ENCODE measurements around the gene RNU1-2.
"Not testable (repeated sequence)": the region's sequence is repeated elsewhere in the genome, so short reads cannot be mapped to it uniquely, and the experiment has no call there.

RNU1-2 gene

DNA sequence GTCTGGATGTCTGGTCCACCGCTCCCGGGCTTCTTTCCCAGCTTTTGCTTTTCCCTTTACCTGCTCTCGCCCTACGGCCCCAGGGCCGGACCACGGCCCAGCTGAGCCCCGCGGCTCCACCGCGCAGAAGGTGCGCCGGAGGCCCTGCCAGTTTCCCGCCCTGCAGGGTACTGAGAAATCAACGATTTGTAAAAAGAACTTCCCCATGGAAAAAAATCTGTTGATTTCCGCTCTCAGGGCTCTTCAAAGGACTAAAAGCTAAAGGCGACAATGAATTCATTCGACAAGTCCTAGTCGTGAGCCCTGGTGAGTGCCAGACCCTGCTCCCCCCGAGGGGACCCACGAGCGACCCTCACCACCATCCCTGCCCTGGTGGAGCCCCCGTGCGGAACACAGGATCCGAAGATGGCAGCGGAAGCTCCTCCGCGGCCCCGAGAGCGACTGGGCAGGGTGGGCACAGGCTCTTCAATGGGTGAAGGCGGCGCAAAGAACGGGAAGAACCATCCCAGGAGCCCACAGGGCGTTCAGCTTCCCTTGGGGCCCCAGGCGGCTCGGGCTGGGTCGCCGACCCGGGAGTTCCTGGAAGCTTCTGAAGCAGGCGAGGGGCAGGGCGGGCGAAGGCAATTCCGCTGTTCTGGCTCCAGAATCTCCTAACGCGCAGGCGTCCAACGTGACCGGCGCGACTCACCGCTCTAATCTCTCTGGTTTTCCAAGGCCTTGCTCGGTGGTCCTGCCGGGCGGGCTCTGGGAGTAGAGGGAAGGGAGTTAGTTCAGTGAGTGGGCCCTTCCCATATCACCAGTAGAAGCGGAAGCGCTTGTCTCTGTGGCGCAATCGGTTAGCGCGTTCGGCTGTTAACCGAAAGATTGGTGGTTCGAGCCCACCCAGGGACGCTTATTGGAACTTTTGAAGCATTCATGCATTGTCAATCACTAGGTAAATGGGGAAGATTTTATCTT is 6.6 kb upstream of the RNU1-2 start:
- DNase-seq (ENCODE audit: low read depth, low spot score): no peak

DNA sequence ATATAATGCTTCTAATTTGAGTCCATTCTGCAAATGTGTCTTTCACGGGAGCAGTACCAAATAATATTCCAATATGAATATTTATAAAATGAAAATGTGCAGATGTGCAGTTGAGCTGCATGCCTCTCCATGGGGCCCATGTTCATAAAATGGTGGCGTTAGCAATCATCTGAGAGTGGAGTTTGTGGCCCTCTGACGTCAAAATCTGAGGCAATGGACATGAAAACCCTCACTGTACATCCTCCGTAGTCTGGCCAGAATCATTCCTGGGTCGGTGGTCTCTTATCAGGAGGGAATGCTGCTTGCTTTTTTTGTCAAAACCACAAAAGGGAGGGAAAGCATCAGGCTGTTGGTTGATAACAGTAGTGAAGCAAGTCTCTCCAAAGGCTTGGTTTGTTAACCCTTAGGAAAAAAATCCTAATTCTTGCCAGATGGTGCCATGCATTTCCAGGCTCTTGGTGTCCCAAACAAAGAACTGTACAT is 5.2 kb upstream of the RNU1-2 start:
- DNase-seq (ENCODE audit: low read depth, low spot score): not testable (repeated sequence)

DNA sequence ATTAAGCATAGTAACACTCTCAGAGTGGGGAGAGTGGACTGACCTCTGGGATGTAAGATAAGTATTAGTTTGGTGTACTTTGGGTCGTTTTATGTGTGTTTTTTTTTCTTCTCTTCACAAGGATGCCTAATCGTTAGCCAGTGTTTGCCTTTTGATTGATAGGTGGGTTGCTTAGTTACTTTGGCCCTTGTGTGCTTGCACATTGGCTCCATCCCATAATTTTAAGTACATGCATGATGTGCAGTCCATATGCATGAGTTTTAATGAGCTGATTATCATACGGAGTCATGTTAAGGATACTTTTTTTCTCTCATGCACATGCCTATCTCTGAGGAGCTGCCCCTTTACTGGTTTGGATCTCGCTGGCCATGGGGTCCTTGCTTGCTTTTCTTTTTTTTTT is 4.7 kb upstream of the RNU1-2 start:
- DNase-seq (ENCODE audit: low read depth, low spot score): not testable (repeated sequence)

DNA sequence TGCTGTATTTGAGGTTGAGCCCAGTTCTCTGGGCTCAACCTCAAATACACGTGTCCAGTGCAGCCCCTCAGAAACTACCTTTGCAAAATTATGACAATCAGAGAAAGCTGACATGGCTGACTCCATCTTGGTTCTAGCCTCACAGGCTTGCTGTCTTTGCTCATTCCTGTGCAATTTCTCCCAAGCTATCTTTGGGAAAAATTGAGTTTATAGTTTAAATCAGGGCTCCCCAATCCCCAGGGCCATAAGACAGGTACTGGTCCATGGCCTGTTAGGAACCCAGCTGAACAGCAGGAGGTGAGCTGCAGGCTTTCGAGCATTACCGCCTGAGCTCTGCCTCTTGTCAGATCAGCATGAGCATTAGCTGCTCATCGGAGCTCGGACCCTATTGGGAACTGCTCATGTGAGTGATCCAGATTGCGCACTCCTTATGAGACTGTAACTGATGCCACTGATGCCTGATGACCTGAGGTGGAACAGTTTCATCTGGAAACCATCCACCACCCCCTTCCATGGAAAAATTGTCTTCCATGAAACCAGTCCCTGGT is 2.7 kb upstream of the RNU1-2 start:
- DNase-seq (ENCODE audit: low read depth, low spot score): not testable (repeated sequence)

DNA sequence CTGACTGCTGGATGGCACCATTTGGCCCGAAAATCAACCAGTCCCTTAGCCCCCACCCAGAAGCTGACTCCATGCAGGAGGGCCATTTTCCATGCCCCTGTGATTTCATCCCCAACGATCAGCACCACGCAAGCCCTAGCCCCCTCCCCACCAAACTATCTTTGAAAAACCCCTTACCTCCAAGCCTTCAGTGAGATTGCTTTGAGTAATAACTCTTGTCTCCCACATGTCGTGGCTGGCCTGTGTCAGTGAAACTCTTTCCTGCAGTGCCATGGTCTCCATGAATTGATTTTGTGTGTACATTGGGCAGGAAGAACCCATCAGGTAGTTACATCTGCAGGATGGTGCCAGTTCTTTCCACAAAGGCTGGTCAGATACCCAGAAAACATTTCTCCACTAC is 2.0 kb upstream of the RNU1-2 start:
- not testable (repeated sequence) for DNase-seq (ENCODE audit: low read depth, low spot score)

DNA sequence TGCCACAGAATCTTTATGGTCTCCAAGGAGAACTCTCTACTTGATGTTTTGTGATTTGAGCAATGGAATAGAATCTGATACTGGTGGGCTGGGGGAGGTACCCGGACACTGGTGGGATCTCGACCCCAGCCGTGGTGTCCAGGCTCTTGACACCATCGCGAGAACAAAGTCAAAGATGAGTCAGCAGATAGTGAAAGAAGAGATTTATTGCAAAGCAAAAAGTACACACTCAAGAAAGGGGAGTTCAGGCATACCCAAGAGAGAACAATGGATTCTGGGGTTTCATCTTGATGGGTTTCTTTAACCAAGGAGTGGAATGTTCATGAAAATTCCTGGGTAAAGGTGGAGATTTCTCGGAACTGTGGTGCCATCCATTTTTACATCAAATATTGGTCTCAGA is 1.4 kb upstream of the RNU1-2 start:
- DNase-seq (ENCODE audit: low read depth, low spot score): not testable (repeated sequence)

DNA sequence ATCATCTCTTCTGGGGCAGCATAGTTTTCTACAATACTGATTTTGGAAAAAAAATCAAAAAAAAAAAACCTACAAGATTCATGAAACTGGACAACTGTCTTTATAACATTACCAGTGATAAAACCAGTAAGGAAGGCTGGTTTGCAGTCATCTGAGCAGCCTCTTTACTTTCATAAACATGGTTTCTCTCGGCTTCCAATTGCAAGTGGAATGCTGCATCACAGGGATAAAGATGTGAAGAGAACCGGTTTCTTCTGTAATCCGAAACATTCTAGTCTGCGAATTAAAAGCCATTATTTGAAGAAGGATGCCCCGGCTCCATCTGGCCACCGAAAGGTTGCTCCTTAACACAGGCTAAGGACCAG is 565 bp upstream of the RNU1-2 start:
- not testable (repeated sequence) for DNase-seq (ENCODE audit: low read depth, low spot score)

DNA sequence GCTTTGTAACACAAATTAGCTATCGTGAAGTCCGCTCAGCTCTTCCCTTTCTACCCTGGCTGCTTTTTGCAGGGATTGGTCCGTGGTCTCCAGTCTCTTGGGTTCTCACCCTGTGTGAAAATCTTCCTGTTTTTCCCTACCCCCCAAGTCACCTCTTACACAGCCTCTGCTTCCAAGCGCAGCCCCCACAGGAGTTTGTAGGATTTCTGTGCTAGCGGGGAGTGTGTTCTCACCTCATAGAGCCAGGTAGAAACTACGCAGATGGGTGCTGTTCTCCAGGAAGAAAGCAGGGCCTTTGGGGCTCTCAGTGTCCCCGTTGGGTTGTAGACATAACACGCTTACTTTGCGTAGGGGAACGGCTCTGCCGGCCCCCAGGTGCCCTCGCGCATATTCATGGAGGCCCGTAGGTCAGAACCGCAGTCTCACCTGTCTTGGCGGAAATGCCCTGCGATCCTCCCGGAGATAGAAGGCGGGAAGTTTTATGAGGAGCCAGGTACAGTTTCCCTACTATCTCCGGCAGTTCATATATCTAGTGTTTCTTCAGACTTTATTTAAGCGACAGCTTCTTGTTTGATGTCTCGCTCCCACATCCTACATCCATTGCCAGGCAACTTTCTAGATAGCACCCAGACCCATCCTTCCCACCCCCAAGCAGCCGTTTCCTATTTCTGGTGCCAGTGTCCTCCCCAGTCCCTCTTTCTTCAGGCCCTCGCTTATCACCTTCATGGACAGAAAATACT is 706 bp downstream of the RNU1-2 start:
- DNase-seq (ENCODE audit: low read depth, low spot score): not testable (repeated sequence)

DNA sequence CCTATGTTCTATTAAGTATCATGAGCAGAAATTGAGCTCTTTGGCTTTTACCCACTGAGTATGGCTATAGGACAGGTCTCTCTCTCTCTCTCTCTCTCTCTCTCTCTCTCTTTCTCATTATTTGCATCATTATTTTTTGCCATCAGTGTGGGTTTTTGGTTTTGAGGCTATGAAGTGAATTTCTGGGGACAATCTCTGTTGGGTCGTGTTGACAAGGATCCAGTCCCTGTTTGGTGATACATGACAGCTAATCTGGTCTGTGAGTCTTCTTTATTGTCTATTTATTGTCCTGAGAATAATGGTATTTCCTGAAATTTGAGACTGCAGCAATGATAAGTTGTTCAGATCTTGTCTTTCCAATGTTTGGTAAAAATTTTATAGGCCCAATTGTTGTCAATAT is 1.9 kb downstream of the RNU1-2 start:
- DNase-seq (ENCODE audit: low read depth, low spot score): not testable (repeated sequence)

DNA sequence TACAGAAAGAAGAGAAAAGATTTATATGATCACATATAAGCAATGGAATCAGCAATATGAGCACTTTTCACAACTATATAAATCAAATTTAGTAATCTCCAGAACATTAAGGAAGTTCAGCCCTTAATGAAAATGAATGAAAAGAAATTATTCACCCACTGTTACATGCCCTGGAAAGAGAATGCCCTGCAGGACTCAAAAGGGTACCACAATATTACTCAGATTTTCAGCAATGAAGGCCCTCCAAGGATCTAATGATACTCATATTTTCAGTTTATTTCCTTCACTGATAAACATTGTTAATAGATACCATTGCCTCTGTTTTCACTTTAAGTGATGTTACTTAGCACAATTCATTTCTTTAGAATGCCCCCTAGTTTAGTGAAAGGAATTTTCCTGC is 2.5 kb downstream of the RNU1-2 start:
- DNase-seq (ENCODE audit: low read depth, low spot score): not testable (repeated sequence)

DNA sequence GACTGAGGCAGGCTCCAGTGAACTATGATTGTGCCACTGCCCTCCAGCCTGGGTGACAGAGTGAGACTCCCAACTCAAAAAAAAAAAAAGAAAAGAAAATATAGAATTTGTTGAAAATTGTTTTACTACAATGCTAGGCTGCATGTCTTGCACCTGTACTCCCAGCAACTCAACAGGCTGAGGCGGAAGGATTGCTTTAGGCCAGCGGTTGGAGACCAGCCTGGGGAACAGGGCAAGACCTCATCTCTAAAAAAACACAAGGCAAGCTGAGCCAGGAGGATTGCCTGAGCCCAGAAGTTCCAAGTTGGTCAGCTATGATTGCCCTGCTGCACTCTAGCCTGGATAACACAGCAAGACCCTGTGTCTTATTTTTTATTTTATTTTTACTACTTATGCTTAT is 3.2 kb downstream of the RNU1-2 start:
- not testable (repeated sequence) for DNase-seq (ENCODE audit: low read depth, low spot score)

DNA sequence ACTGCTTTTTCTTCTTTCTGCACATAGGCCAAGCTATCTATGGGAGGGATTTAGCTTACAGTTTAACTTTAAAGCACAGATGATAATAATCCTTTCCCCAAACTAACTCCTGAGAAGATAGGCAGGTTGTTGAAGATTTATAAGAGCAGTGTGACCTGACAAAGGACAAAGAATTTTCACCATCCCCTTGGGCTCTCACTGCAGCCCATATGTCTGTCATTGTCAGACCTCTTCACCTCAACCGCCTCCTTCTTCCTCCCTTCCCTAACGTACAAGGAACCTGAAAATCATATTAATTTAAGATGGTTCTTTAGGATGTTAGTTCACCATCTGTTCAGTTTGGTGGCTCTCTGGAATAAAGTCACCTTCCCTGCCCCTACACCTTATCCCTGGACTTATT is 5.0 kb downstream of the RNU1-2 start:
- no peak for DNase-seq (ENCODE audit: low read depth, low spot score)

DNA sequence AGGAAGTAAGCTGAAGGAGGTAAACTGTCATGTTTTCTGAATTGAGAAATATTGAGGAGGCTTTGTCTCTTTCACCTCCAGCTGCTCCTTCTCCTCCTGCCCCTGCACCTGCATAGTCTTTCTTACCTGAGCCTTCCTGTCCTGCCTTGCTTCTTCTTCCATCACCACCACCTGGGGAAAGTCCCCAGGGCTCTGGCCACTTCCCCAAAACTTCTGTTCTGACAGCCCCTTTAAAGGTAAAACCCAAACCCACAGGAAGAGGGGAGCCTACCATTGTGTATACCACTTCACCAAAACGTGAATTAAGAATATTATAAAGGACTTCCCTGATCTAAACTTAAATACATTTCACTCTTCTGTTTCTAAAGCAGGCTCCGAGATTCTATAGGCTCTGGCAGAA is 5.6 kb downstream of the RNU1-2 start:
- DNase-seq (ENCODE audit: low read depth, low spot score): not testable (repeated sequence)

DNA sequence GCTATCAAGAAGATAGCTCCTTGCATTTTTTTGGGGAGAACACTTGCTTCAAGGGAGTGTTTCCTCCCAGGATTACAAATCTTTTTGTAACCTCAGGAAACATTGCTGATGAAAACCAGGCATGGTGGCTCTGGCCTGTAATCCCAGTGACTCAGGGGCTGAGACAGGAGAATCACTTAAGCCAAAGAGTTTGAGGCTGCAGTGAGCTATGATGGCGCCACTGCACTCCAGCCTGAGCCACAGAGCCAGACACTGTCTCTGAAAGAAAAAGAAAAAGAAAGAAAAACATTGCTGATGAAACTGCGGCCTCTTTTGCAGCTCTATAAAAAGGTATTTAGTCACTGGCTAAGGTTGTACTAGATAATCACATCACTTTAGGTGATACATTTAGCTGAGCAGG is 7.3 kb downstream of the RNU1-2 start:
- no peak for DNase-seq (ENCODE audit: low read depth, low spot score)

DNA sequence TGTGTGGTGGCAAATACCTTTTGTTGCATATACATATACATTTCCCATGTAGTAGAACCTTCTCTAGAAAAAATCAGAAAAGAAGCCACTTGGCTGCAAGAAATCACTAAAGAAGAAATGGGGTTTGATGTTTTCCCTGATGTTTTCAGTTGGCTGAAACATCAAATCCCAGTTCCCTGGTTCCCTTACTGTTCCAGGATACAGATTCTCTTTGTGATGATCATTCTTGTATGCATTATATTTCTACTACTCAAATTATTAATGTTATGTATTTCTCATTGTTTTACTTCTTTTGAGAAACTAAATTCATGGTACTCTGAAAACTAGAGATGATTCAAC is 7.6 kb downstream of the RNU1-2 start:
- no peak for DNase-seq (ENCODE audit: low read depth, low spot score)

DNA sequence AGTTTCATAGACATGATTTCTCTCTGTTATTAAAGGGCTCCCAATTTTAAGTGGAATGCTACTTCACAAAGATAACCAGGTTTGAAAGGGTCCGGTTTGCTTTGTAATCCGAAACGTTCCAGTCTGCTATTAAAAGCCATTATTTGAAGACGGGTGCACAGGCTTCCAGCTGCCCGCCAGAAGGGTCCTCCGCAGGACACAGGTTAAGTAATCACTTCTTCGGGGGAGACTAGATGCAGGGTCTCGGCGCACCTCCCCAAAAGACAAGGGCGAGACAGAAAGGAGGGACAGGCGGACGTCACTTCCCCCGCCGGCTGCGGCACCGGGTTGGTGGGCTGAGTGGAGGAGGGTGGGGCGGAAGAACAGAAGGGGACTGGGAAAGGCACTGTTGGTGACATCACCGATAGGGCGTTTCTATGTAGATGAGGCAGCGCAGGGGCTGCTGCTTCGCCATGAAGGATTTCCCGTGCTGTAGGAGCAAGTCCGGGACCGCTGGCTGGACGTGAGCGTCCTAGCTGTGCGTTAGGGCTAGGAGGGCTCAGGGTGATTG is 8.9 kb downstream of the RNU1-2 start:
- peak; percentile 95 for DNase-seq (ENCODE audit: low read depth, low spot score)

DNA sequence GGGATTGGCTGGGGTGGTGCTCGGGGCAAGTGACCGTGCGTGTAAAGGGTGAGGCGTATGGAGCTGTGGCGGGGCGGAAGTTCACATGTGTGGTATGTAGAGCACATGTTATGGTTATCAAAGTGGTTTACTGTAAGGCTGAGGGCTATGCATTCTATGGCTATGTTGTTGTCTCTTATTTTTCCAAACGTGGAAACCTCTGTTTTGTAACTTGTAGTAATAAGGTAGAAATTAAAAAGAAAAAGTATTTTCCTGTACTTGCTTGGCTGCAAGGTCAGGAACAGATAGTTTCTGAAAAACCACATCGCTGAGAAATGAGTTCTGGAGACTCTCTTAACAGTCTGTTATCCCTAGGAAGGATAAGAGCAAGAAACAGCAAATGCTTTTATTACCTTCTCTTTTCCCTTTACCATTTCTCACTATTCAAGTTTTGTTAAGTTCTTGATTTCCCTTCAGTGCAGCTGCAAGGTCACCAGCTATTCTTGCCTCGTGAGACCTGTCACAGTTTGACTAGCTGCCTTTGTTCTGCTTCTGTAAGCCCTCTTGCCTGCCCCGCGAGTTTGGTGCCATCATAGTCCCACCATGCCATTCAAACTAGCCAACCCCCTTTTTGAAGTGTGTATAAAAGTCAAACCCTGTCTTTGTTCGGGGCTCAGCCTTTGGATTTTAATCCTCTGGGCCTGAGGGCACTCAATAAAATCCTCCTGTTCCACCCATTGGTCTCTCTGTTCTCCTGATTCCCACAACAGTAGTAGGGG is 9.5 kb downstream of the RNU1-2 start:
- DNase-seq (ENCODE audit: low read depth, low spot score): no peak

DNA sequence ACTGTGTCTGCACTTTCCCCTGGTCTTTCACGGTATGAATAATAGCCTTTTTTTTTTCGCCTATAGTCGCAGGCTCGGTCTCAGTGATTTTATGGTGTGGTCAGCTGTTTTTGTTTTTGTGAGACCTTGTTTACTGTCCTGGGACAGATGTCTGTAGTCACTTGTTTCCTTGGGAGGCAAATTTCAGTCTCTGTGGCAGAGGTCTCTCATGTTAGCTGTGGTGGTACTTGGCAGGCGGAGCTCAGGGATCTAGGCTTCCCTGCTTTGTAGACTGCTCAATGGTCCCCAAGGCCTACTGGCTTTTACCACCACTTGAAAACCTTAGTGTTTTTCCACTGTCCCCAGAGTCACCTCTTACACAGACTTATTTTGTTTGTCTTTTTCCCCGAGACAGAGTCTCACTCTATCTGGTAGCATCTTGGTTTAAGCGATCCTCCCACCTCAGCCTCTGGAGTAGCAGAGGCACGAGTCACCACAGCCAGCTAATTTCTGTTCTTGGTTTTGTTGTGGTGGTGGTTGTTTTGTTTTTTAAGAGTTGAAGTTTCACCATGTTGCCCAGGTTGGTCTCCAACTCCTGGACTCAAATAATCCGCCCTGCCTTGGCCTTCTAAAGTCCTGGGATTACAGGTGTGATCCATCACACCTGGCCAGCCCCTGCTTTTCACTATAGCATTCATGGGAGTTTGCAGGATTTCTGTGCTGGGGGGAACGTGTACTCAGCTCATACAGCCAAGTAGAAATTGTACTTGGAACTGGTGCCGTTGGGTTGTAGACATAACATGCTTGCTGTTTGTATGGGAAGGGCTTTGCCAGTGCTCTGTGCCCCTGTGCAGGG is 10.3 kb downstream of the RNU1-2 start:
- DNase-seq (ENCODE audit: low read depth, low spot score): no peak

DNA sequence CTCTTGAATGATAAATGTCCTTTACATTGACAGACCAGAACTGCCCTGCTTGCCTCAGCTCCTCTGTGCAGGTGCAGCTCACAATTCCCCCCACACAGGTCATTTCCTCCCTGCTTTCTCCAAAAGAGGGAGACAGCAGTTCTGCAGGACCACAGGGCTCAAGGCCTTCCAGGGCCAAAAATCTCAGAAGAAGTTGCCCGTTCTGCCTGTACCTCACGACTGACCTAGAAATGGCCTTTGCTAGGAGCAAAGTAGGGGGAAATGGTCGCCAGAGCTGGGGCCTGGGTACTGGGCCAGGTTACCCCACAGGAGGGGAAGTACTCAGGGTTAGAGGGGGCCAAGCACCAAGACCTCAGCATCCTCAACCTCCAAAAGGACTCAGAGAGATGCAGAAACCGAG is 11.1 kb downstream of the RNU1-2 start:
- no peak for DNase-seq (ENCODE audit: low read depth, low spot score)
